GM19397 (cell line): Measurements from ENCODE around the gene PEX14.

ENCODE experiments used
- ATAC-seq: cut with Tn5 transposase; IDR thresholded peaks from one replicate; pipeline ENCODE4 v1.9.1; 2021; ENCODE audit warnings: mild to moderate bottlenecking, moderate library complexity; ENCODE audit not compliant: unreplicated experiment

Gene PEX14

DNA sequence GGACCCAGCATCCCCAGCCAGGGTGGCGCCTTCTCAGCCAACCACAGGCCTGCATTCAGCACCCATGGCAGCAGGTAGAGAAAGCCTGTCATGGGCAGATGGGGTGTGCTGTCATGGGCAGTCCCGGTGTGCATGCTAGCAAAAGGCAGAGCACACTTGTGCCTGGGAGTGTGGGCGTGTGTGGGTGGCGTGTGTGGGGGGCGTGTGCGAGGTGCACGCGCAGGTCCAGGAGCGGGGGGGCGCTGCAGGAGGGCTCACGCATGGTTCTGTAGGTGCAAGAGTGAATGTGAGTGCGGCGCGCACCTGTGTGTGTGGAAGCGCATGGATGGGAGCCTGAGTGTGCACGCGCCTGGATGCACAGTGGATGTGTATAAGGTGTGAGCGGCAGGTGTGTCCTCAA is 184.5 kb downstream of the PEX14 start:
- no peak for ATAC-seq

DNA sequence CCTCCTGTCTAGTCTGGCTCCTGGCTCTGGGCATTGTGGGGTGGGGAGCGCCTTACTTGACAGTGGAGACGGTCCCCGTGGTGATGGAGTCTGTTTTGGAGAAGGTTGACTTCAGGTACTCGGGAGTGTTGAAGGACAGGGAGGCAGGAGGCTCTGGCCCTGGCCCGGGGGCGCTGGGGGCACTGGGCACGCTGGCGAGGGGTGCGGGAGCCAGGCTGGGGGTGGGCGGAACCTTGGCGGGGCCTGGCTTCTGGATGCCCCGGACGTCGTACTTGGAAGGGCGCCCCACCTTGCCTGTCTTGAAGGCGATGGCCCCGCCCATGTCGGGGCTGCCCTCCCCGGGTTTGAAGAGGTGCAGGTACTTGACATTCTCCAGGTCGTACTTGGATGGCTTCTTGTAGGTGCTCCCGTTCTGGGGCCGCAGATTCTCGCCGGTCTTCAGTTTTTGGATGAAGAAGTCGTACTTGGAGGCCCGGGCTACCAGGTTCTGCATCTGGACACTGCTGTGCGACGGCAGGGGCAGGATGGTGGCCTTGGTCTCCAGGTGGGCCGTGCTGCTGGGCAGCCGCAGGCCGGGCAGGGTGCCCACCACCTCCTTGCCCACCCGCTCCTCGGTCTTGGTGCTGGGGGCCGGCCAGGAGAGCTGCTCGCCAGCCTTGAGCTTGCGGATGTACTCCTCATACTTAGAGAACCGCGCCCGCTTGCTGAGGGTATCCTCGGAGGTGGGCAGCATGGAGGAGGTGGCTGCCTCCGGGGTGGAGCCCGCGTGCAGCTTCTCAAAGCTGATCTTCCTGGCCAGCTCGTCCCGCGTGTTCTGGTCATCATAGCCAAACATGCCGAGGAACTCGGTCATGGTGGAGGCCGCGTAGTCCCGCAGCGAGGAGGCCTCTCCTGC is 185.1 kb downstream of the PEX14 start:
- no peak for ATAC-seq

DNA sequence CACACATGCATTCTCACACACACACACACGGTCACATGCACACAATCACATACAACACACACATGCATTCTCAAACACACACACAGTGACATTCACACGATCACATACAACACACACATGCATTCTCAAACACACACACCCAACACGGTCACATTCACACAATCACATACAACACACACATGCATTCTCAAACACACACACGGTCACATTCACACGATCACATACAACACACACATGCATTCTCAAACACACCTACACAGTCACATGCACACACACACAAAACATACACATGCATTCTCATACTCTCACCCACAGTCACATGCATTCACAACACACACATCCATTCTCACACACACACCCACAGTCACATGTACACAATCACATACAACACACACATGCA is 186.7 kb downstream of the PEX14 start:
- no peak for ATAC-seq

DNA sequence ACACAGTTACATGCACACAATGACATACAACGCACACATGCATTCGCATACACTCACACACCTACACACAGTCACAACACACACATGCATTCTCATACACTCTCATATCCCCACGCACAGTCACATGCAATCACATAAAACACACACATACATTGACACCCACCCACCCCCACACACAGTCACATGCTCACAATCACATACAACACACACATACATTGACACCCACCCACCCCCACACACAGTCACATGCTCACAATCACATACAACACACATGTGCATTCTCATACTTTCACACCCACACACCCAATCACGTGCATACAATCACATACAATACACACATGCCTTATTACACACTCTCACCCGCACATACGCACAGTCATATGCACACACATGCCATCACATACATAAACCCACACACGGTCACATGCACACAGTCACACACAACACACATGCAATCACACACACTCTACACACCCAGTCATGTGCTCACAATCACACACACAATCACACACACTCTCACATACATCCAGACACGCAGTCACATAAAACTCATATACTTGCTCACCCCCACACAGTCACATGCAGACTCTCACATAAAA is 187.4 kb downstream of the PEX14 start:
- ATAC-seq = no peak

DNA sequence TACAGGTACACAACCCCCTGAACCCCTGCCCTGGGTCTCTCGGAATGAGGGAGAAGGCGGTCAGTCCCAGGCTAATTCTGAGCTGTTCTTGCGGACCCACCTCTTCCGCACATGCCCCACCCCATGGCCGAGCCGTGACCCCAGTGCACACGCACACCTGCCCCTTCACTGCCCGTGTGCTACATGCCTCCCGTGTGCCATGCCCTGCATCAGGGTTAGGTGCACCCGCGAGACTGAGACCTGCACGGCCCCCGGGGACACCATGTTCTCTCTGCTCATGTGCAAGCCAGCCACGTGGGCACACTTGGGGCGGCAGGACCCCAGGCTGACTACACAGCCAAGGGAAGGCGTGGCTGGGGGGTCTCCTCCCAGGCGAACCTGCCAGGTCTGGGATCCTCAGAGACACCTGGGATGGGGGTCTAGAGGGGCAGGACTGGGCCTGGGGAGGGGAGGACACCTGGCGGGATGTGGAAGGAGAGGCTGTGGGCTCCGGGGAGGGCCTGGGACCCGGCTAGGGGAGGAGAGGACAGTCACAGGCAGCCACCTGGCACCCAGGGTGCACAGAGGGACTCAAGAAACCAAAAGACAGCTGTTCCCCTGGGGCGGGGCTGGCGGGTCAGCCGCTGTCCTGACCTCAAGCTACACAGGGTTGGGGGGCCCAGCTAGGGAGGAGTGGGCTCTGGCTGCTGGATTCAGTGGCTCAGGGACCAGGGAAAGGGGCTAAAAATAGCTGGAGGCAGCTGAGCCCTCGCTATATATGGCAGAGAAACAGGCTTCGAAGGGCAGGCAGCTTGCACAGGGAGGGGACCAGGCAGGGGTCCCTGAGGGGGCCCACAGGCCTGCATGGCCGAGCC is 188.3 kb downstream of the PEX14 start:
- ATAC-seq = no peak

DNA sequence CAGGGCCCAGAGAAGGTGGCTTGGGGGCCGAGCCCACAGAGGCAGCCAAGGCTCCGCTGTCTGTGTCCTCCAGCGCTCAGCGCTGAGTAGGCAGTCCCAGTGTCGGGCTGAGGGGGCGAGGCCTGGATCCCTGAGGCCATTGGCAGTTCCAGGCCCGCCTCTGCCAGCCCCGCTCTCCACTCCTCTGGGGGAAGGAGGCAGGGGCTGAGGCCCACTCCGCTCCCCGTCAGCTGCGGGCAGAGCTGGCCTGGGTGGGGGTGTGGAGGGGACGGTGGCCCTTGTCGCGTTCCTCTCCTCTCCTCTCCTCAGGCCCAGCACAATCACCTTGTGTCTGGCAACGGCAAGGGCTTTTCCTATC is 188.9 kb downstream of the PEX14 start:
- no peak for ATAC-seq

DNA sequence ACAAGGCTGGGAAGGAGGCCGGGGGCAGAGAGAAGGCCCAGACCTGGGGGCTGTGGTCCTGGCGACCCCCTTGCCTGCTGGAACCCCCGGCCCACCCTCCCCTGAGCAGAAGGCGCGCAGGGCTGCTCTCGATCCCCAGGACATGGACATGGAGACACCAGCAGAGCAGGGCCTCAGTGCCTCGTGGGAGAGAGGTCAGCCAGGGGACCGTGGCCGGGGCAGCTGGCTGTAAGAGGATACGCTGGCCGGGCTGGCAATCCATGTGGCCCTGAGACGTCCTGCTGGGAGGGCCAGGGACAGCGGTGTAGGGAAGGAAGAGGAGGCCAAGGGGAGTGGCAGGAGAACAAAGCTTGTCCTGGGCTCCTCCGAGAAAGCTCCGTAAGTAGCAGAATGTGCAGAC is 189.5 kb downstream of the PEX14 start:
- no peak for ATAC-seq

DNA sequence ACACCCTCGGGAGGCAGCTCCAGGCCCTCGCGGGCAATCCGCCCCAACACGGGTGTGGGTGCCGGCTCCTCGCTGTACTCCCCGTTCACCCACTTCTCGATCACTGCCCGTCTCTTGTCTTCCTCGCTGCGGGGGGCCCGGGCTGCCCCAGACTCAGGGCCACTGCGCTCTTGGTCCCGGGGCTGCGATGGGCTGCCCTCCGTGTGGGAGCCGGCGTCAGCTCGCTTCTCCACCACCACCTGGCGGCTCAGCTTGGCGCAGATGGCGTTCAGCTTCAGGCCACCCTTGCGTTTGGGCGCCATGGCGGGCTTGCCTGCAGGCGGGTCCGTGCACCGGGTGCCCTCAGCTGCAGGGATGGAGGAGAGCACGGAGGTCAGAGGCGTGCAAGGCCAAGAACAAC is 190.5 kb downstream of the PEX14 start:
- no peak for ATAC-seq

DNA sequence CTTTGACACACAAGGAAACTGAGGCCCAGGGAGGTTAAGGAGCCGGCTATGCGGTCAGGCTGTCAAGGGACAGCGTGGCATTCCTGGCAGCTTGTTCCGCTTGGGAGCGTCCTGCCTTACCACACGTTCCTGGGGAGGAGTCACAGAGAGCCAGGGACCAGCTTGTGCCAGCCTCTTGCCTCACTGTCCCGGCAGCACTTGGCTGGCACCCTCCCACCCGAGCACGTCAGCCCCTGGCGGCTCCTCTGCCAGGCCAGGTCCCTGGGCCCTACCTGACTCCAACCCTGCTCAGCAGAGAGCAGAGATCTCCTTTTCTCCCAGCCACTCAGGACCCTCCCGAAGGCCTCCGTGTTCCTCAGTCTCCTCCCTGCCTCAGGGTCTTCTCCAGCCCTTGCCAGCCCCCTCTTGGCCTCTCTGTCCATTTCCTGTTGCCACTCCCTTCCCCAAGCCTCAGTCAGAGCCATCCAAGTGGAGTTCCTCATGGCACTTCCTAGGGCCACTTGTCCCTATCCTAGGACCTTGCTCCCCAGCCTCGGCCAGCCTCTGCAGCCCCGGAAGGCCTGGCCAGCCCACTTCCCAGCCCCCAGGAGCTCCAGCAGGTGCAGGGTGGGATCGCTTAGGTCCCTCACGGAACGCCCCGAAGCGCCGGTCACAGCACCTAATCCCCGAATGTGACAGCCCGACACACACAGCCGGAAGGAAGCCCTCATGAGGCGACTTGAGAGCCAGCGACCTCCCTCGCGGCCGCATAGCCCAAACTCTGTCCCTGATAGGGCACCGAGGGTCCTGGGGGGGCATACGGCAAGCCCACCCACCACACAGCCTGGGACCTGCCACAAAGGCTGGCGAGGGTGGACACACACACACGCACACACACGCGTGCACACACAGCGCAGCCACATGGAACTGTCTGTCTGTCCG is 191.4 kb downstream of the PEX14 start:
- no peak for ATAC-seq

DNA sequence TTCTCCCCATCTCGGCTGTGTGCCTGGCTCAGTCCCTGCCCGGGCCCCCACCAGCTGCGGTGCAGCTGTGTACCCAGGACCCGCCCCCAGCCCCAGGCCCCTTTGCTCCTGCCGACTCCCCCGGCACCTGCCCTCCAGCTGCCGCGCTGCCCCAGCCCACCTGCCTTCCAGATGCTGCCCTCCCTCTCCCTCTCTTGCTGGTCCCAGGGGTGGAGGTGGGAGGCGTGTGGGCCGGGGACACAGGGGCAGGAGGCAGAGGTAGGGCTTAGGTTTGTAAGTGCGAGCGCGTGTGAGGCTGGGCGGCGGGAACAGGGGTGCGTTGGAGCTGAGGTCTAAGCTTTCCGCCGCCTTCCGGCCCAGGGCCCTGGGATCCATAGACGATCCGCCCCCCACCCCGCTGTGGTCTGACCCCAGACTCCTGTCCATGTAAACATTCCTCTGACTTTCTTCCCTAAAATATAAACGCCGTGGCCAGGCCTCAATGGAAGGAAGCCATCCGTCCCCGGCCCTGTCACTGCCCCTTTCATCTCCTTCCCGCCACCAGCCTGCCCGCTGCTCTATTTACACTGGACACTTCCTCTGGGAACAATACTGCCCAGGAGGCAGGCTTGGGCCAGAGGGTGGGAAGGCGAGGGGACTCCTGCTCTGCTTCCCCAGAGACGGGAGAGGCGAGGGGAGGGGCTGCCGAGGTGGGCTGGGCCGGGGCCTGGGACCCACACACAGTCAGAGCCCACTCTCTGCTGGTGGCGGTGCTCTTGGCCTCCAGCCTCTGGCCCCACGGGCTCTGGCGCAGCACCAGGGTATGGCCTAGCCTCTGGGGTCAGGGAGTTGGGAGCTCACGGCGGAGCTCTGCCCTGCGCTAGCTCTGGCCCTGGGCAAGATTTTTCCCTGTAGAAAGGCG is 193.4 kb downstream of the PEX14 start:
- ATAC-seq = no peak

DNA sequence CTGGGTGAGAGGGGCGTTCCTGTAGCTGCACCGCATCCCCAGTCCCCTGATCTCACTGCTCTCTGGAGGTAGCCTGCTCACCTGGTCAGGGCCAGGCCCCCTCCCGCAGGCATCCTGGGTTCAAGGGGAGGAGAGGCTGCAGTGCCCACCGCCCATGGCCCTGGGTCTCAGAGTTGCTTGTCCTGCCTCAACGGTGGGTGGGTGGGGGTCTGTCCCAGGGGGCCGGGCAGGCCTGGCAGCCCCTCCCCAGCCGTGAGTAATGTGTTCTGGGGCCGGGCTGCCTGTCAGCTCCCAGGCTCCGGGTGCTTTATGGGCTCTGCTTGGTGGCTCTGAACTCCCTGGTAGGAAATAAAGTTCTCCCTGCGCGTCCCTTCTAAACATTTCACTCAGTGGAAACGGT is 194.8 kb downstream of the PEX14 start:
- ATAC-seq = no peak

DNA sequence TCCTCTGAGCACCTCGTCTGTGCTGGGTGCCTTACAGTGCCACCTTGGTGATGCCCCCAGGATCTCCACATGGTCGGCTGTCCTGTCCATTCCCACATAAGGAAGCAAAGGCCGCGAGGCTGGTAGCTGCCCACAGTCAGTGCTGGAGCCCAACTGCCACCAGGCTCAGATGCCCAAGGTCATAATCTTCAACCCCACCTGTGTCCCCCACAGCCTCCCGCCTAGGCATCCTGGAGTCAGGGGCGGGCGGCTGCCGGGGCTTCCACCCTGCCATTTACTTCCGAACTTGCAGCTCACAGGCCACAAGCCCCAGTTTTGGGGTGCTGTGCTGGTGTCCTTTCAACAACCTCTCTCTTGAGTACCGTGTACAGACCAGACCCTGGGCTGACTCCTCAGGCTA is 195.4 kb downstream of the PEX14 start:
- ATAC-seq = no peak

DNA sequence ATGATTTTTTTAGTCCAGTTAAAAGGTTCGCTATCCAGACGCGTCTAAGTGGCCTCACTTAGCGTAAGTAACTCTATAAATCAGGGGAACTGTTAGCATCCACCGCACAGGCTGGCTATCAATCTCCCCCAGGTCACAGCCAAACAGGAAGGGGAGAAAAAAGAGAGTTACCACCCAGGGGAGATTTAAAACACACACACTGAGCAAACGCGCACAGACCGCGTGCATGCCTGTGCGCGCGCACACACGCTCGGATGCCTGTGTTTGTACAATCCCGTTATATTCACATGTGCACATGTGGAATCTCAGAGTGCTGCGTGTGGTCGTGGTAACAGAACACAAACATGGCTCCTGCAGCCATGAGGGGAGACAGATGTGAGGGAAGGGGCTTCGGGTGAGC is 196.3 kb downstream of the PEX14 start:
- no peak for ATAC-seq

DNA sequence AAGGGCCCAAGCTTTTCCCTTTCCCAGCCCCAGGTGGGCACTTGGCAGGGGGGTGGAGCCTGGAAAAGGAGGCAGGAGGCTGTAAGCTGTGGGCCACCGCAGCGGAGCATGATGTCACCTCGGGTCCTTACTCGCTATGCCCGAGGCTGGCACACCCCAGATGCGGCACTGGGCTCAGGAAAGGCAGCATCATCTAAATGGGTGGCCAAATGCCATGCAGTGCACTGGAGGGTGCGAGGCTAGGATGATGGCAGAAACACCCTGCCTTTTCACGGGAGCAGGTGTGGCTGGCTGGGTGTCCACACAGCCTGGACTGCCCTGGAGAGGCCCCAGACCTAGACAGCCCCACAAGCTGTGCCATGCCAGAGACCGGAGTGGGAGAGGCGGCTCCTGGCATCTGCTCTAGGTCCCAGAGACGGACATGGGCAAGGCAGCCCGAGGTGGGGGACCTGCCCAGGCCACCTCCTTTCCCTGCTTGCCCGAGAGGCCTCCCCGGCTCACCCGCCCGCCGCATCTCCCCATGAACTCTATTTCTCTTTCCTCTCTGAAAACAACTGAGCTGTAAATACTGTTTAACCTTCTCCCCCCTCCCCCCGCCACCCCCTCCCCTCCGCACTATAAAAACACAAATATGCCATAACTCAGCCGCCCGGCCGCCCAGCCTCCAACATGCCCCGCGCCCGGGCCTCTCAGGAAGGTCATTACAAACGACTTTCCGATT is 197.0 kb downstream of the PEX14 start:
- ATAC-seq = no peak

DNA sequence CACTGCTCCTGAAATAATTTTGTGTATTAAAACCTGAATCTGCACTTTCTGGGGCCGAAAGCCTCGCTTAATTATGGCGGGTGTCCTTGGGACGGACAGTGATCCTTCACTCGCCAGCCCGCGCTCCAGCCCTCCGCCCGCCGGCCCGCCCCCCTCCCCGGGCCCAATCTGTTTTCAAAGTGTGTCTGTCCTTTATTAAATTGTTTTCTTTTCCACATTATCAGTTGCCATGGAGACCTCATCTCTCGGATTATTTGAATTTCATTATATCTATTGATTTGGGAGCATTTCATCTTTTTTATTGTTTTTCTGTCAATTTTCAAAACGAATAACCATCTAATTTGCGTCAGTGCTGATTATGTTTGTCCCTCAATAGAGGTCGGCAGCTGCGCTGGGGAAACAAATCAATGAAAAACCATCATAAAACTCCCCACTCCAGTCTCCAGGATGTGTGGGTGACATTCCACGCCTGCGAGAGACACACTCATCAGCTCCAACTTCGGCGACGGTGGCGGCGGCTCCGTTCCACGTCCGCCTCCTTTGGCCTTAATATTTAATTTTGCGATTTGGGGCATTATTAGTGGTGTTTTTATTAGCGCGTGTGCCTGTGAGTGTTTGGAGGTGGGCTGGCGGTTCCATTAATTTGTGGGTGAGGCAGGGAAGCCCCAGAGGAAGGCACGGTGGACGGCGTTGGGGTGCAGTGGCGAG is 197.7 kb downstream of the PEX14 start:
- ATAC-seq = no peak

DNA sequence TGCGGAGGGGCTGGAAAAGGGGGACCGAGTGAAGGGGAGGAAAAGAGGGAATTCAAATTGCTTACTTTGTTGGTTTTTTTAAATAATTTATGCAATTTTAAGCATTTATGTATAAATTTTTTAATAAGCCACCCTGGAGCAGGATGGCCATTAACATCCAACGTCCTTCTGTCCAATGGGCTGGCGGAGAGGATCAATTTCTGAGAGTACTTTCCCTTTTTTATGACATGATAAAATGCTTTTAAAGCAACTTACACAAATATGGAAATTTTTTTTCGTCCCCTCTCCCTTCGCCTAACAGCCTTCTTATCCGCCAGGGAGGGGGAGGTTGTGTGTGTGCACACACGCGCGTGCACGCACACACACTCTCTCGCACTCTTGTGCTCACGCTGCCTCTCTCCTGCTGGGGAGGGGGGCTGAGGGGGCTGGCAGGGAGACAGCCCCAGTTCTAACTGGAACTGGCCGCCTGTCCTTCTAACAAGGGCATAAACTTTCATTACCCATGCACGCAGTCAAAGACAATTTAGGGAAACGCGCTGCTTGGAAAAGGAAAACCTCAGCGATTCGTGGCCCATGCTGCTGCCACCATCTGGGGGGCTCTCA is 198.5 kb downstream of the PEX14 start:
- no peak for ATAC-seq

DNA sequence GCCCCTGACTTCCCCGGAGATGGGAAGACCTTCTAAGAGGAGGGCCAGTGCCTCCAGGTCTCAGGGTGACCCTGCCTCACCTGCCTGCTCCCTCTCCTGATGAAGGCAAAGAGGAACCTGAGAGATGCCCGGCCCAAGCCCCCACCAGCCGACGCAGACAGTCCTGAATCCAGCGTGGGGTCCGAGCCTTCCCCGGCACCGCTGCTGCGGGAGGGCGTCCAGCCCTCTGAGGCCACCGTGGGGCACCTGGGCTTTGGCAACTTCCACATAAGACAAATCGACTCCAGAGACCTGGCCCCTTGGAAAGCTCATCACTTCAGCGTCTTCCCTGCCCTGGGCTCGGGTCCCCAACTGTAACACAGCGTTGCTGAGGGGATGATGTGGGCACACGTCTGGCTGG is 199.5 kb downstream of the PEX14 start:
- no peak for ATAC-seq
